ENCODE measurements around the gene UBA1.
"Not testable (repeated sequence)": the region's sequence is repeated elsewhere in the genome, so short reads cannot be mapped to it uniquely, and the experiment has no call there.

Gene UBA1

GRCh38 chrX:47232803-47233332 is 39.2 kb downstream of the UBA1 start, which contains the start of gene USP11:
Gene USP11, plus strand, starts transcription at chrX:47233009. Its CDS starts 35 bp downstream, at chrX:47233044.
- no peak for DNase-seq

GRCh38 chrX:47233333-47234113 is 39.9 kb downstream of the UBA1 start:
- DNase-seq, result peak; percentile 71

GRCh38 chrX:47234583-47234982 is 41.0 kb downstream of the UBA1 start:
- no peak for DNase-seq

DNA sequence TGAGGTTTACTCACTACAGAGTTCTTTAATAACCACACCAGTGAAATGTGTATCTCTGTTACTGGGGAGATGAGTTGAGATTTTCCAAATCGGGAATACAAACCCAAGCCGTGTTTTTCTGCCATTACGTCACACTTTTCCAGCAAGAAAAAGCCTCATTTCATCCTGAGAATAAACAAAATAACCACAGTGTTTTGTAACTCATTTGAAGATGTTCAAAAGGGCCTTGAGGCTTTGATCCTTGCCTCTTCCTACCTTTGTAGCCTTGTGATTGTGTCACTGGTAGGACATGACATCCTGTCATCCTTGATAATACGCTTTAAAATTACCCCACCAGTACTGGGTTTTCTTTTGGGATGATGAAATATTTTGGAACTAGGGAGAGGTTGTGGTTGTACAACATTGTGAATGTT is 42.1 kb downstream of the UBA1 start:
- DNase-seq, result no peak

DNA sequence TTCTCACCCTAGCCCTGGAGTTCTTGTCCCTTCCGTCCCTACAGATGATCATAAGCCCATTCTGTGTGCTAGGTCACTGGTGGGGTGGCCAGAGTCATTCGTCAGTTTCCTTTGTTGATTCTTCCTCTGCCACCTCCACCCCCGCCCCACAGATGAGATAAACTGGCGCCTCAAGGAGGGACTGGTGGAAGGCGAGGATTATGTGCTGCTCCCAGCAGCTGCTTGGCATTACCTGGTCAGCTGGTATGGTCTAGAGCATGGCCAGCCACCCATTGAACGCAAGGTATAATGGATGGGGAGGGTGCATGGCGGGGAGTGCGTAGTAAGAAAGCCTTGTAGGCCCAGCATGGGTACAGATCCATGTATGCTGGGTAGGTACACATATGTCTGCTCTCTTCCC is 45.6 kb downstream of the UBA1 start:
- no peak for DNase-seq

DNA sequence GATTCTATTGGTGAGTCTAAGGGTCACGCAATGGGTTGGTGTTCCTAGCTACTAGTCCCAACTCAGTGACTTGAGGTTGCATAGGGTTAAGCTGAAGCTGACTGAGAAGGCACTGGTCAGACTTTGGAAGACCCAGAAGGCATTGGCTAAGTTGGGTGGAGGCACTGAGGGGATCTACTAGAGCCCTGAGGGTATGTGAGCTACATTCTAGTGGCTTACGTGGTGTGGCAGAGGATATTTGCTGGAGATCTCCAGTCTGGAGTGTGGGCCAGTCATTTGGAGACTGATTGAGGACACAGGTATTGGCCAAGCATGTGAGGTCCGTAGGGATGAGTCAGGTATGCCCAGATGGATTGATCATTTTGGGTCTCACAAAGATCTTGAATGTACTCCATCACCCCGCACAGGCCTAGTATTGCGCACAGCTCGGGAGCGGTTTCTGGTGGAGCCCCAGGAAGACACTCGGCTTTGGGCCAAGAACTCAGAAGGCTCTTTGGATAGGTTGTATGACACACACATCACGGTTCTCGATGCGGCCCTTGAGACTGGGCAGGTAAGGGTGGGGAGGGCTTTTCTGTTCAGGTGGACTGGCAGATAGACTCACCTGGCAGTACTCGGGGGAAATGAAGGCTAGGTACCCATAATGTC is 46.4 kb downstream of the UBA1 start:
- no peak for DNase-seq

- no peak for DNase-seq
Observed at GRCh38 chrX:47240619-47241018, 47.0 kb downstream of the UBA1 start.

- no peak for DNase-seq
Observed at GRCh38 chrX:47241201-47242011, 47.8 kb downstream of the UBA1 start.

DNA sequence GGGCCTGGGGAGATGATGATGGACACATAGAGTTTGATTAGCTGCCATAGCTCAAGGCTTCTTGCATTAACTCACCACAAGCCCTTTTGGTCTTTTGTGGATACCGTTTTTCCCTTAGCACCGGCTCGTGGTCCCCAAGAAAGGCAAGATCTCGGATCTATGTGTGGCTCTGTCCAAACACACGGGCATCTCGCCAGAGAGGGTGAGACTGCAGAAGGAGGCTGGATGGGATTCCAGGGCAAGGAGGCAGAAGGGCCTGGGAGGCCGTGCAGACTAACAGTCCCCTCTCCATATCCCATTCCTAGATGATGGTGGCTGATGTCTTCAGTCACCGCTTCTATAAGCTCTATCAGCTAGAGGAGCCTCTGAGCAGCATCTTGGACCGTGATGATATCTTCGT is 48.7 kb downstream of the UBA1 start:
- DNase-seq, result no peak

GRCh38 chrX:47243351-47243750 is 49.7 kb downstream of the UBA1 start:
- no peak for DNase-seq

- no peak for DNase-seq
Observed at GRCh38 chrX:47244676-47245075, 51.0 kb downstream of the UBA1 start.

DNA sequence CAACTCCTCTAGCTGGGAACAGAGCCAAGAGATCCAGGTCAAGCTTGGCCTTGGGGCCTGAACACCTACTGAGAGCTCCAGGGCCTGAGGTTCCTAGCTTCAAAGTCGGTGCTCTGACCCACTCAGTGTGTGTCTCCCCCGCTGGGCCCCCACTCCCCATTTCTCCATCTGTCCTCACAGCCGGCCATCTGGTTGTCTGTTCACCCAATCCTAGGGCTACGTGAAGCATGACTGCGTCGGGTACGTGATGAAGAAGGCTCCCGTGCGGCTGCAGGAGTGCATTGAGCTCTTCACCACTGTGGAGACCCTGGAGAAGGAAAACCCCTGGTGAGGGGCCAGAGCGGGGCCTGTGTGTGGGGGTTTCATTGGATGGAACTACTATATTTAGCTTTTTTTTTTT is 51.5 kb downstream of the UBA1 start:
- DNase-seq, result no peak

DNA sequence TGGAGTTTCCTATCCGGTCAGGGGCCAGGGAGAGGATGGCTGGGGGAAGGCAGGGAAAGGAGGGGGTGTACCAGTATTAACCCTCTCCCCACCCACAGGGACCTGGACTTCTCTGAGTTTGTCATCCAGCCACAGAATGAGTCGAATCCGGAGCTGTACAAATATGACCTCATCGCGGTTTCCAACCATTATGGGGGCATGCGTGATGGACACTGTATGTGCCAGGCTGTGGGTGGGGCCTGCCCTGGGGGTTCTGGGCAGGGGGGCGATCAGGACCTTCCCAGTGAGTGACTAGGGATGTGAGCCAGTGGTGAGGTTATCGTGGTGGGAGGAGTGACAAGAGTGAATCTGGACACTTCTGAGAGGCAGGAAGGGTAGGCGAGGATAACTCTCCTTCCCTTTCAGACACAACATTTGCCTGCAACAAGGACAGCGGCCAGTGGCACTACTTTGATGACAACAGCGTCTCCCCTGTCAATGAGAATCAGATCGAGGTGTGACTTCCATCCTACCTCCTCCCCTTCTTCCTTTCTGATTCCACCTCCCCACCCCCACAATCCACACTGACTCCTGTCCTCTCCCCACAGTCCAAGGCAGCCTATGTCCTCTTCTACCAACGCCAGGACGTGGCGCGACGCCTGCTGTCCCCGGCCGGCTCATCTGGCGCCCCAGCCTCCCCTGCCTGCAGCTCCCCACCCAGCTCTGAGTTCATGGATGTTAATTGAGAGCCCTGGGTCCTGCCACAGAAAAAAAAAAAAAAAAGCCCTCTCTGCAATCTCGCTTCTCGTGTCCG is 53.8 kb downstream of the UBA1 start:
- DNase-seq, result no peak

DNA sequence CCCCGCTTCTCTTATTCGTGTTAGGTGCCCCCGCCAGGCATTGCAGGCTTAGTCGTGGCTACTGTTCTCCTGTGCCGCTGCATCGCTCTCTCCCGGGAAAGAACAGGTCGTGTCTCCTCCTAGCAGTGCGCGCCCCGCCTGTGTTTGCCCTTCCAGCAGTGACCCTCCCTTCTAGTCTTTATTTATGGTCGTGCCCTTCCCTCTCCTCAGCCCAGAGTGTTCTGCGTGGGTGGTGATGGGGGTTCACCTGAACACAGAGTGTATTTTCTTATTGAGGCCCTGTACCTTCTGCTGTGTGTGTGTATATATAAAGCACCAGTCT is 54.3 kb downstream of the UBA1 start:
- DNase-seq, result no peak

GRCh38 chrX:47248576-47248975 is 54.9 kb downstream of the UBA1 start:
- DNase-seq, result no peak

- no peak for DNase-seq
Observed at GRCh38 chrX:47250017-47250347, 56.4 kb downstream of the UBA1 start.

GRCh38 chrX:47257620-47258019 is 64.0 kb downstream of the UBA1 start:
- not testable (repeated sequence) for DNase-seq

Data from SIG-M5 (cell line).